GM21786 (cell line): Measurements from ENCODE around the gene CRIM1.

Experiments
- ATAC-seq: cut with Tn5 transposase; IDR thresholded peaks from one replicate; pipeline ENCODE4 v1.9.1; 2021; ENCODE audit not compliant: unreplicated experiment

Gene CRIM1

DNA sequence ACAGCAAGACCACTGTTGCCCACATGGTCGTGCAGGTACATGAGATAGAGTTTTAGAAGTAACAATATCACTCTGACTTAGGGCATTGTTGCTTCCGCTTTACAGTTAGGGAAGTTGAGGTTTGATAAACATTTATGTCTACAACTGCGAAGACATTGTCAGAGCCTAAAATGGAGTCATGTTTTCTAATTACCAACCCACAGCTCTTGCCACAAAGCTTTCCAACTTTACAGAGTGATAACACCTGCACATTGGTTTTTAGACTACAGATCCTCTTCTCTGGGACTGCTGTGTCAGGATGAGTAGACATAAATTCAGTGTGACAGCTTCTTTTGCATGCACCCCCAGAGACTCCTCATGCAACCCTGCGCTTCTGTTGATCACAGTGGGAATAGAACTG lies 123.4 kb downstream of the CRIM1 start:
- ATAC-seq, result no peak

DNA sequence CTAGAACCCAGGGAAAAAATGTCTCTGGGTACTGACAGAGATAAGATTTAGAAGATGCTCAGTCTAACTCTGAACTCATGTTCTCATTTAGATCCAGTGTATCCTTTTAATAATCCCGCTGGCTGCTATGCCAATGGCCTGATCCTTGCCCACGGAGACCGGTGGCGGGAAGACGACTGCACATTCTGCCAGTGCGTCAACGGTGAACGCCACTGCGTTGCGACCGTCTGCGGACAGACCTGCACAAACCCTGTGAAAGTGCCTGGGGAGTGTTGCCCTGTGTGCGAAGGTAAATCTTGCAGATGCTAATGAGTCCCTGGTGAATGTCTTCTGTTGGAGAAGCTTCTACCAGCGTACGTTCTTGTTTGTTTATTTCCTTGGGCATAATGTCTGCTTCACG lies 123.8 kb downstream of the CRIM1 start:
- no peak for ATAC-seq

DNA sequence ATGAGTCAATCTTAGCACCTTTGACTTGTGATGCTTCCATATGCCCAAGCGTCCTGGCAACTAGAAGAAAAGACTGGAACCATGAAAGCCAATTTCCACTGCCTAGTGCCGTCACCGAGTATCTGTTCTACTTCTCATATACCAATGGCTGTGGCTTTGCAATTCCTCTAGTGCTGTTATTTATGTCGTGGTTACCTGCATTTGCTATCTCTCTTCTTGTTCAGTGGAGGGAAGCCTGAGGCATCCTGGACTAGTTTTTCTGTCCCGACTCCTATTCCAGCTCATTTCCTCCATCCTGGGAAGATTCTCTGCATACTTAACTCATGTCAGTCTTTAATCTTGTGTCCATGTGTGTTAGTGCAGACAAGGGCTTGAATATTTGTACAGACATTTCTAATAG lies 124.5 kb downstream of the CRIM1 start:
- no peak for ATAC-seq

DNA sequence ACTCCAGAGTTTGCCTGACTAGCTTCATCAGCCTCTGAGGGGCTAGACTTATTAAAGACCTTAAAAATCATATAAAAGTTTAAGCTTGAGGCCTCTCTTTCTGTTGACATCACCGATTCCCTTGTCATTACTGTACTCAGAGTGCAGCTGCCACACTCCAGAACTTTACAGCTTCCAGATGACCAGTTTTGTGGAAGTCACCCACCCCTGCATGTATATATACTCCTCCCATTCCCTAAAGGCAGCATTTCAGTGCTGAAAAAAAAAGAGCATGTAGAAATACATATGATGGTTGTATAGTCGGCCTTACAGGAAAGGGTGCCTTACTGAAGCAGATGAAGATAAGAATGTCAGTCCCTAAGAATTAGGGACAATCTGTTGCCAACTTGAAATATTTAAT lies 125.1 kb downstream of the CRIM1 start:
- ATAC-seq, result no peak

DNA sequence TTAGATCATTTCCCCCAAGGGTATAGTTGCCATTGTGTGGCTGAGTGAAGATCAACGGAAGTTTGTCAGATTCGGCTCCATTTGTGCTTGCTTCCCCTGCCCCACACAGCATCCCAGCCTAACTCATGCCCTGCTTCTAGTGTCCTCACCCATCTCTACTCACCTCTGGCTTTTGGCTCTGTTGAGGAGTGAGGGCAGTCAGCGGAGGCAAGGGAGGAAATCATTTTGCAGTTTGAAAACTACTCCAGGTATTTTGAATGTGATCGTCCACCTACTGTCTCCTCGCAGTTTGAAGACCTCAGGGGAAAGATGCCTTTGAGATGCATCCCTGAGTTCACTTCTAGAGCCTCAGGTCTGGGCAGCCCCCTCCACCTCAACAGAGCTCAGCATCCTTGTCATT lies 126.1 kb downstream of the CRIM1 start:
- no peak for ATAC-seq

DNA sequence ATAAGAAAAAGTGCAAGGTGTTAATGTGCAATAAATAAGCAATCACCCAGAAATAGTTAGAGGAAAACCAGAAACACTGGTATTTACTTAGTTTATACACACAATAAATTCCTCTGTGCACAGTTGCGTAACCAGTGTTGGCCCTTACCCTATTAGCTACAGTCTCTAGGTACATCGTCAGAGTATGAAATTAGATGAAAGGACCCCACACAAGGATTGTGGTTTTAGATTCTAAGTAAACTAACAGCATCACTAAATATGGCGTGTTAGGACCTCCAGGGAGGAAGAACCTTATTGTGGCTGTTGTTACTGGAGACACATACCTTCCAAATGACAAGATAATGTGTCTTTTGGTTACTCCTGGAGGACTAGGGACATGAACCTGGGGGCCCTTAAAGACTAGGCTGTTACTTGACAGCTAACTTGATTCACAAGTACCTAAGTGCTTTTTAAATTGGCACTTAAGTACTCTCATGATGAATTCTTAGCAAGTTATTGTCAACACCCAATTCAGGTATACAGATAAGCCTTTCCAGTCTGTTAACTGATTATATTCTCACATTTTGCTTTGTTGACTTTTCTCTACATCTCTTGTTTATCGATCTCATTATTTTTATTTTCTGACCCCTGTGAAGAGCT lies 127.1 kb downstream of the CRIM1 start:
- ATAC-seq, result no peak

DNA sequence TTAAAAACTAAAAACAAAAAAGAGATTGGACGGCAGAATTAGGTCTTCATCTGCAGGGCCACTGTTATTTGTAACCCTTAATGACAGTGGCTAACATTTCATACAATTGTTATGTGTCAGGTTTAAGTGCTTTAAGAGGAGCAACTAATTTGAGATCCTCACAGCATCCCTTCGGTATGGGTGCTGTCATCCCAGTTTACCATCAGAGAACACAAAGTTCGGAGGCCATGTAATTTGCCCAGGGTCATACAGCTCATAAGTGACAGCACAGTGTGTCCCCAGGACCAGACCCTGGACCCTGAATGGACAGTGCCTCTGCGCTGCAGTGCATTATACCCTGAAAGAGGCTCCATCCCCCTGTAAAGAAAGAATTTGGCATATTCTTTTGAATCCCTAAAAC lies 127.7 kb downstream of the CRIM1 start:
- ATAC-seq, result no peak

DNA sequence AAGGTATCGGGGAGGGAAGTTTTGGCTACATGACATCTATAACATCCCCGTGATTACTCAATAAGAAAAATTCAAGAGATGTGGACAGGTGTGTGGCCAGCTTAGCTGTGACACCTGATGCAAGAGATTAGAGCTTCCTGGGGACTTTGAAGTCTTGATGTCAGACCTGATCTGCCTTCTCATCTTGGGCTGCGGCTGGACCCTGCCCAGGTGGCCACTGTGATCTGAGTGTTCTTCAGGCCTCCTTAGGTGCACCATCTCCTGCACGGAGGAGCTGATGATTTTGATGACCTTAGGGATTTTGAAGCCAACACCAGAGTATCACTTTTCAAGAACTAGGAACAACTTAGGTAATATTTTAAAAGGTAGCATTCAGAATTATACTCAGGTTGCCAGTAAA lies 128.9 kb downstream of the CRIM1 start:
- no peak for ATAC-seq

DNA sequence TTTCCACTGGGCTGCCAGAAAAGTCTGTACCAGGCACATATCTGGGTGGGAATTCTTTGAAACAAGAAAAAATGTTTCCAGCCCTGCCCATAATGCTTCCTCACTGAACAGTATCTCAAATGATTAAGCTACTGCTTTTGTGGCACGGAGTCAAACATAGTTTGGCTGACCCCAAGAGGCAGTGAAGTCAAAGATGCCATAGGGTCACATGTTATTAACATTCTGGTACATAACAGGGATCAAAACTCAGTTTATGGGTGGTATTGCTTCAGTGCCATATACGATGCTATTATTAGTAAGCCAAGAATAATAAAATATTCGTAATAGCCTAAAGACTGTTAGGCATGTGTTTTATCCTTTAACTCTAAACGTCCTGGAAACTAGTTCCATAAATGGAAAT lies 129.9 kb downstream of the CRIM1 start:
- ATAC-seq, result no peak

DNA sequence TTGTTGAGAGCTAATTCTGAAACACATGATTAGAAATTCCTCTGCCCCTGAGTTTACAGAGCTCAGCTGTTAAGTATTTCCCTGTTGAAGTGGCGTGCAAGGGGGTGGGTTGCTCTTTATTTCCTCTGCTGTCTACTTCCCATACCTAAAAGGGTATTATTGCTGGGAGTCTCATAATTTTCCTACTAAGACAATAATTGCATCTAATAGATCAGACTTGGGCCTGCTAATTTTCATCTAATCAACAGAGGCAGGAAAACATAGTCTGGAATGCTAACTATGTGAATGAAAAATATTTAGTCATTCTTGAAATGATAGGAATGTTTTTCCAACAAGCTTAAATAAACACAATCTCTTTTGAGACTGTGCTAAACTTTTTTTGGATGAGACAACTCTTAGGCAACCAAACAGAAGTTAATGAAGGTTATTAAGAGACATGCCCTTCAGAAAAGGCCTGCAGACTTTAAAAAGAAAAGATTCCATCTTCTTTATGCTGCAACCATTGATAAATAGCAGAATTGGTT lies 131.0 kb downstream of the CRIM1 start:
- ATAC-seq, result no peak

DNA sequence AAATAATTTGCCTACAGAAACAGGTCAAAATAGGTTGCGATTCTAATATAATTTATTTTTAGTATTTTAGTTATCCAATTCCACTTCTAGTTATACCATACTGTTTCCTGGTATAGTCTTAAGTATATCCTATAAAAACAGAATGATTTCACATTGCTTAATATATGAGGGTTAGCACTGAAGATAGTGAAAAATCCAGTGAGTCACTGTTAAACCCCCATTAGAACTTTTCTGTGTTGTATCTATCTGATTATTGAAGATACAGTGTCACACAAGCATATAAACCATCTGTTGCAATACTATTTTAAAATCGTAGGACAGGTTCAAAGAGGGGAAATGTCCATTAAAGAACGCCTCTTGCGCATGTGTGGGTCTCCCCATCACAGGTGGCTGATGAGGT lies 132.4 kb downstream of the CRIM1 start:
- no peak for ATAC-seq

DNA sequence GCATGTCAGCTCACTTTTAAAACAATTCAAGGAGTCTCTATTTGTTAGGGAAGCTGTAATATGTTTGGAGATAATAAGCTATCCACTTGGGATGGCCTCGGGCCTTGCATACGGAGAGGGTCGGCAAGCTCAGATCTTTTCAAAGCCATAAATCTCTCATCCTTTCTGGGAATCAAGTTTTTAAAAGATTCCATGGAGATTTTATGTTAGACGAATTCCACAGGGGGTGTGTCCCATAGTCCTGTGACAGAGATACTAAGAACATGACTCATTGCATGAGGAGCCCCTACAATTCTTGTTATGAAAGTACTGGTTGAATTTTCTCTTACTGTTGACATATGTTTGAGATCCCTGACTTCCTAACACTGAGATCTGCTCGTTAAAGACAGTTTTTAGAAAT lies 133.7 kb downstream of the CRIM1 start:
- ATAC-seq, result no peak

DNA sequence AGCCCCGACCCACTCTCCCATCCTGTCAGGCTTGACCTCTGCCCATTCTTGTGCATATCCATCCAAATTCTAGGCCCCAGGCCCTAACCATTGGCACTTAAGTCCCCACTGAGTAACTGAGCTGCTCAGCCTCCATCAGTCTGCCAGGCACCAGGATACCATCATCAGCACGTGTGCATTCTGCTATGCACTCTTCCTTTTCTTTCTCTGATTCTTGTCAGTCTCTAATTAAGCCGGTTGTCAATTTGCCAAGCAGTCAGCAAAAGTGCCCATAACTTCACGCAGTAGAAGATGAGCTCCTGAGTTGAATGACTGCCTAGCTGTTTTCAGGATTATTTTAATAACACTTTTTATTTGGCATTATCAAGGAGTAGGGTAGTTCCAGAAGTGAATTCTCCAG lies 135.2 kb downstream of the CRIM1 start:
- no peak for ATAC-seq

DNA sequence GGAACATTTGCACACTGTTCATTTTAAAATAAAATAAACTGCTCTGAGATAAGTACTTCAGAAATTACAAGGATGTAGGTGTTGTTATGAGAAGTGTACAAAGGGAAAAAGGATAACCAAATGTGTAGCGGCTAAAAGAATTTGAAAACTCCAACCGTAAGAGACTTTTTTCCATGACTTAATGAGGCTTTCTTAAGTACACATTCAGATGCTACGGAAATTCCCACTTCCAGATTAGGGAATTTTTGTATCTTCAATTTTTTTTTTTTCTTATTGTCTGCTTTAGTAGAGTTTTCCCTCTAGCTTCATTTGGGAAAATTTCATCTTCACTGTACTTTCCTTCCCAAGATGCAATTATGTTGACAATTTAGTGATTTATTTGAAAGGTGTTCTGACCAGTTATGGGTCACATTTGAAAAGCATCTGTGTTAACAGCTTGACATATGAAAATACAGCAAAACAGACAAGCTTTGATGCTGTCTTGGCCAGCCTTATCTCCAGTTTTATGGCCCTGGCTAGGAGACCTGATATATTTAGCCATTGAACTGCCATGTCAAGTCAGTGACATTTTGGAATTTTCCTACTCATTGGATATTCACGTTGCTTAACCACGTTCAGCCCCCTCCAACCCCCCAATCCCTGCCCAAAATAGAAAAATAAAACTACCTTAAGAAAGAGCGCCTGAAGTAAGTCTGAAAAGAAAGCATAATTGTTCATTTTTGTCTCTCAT lies 136.8 kb downstream of the CRIM1 start:
- no peak for ATAC-seq

DNA sequence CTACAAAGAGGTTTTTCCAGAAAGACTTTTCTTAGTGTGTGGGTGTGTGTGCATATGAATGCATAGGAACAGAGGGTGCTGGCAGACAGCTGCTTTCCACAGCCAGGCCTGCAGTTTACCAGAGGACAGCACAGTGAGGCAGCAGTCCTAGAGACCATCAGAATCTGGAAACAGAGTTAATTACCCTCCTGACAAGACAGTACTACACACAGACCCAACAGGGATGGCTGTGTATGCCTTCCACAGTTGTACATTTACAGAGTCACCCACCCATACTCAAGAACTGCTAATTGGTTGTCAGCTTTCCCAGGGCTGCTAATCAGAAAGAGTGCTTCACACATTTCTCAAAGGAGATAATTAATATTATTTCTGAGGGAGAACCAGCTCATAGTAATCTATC lies 137.7 kb downstream of the CRIM1 start:
- ATAC-seq, result no peak

DNA sequence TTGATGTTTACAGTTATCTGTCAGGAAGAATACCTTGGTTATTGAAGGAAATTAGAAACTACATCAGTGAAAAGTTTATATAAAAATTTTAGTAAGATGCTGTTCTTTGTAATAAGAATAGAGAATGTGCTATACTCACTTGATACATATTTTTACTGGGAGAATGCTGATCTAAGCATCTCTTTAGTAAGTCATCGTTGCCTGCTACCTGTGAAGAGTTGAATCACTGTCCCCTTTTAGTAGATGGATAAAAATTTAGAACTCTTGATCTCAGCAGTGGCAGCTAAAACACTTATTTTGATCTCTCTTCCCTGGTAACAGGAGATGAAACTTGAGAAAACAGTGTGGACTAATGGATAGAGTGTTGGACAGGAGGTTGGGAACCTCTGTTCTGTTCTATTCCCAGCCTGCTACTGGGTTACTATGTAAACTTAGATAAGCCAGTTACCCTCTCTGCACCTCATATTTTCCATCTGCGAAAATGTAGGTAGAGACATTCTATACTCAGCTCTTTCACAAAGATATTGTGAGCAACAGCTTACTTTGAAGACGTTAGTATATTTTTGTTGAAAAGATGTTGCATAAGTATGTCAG lies 142.1 kb downstream of the CRIM1 start:
- no peak for ATAC-seq

DNA sequence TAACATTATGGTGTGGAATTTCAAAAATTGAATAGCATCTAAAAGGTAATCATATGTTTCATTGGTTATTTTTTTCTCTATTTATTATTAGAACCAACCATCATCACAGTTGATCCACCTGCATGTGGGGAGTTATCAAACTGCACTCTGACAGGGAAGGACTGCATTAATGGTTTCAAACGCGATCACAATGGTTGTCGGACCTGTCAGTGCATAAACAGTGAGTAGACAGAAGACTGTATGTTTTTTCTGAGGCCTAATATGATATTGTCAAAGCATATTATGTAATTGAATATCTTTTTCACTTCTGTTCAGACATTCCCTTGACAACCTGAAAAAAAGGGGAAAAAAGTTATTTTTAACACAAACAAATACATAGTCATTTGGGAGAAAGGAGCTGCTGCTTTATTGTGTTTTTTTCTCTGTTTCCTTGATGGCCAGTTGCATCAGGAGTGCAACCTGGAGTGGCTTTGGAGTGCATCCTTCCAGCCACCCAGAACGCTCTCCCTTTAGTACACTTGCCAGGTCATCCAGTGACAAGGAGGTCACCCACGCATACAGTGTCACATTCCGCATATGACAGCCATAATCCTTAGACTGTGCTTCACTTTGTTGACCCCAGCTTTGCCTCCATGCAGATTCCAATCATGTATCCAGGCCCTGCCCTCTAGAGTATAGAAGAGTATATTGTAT lies 143.7 kb downstream of the CRIM1 start:
- ATAC-seq, result no peak

DNA sequence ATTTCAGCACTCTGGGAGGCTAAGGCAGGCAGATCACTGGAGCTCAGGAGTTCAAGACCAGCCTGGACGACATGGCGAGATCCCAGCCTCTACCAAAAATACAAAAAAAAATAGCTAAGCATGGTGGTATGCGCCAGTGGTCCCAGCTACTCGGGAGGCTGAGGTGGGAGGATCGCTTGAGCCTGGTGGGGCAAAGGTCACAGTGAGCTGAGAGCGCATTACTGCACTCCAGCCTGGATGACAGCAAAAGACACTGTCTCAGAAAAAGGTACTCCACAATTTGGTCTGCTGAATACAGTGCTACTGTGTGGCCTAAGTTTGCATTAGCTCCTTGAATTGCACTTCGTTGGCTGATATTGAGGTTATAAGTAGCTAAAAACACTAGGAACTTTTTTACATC lies 144.5 kb downstream of the CRIM1 start:
- no peak for ATAC-seq

DNA sequence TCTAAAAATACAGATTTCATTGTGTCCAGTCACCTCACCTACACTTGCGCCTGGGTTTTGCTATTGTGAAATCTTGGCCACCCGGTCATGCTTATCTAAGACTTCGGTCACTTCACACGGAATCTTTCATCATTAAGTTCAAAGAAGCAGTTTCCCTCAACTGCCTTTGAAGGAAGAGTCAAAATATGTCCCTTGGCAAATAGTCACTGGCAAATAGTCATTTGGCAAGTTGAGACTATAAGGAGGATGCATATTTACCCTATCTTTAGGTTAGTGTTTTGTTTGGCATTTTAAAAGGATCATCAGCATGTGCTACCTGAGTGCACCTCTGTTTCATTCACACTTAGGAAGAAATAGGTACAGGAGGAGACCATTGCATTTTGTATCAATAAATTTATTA lies 146.5 kb downstream of the CRIM1 start:
- ATAC-seq, result no peak

DNA sequence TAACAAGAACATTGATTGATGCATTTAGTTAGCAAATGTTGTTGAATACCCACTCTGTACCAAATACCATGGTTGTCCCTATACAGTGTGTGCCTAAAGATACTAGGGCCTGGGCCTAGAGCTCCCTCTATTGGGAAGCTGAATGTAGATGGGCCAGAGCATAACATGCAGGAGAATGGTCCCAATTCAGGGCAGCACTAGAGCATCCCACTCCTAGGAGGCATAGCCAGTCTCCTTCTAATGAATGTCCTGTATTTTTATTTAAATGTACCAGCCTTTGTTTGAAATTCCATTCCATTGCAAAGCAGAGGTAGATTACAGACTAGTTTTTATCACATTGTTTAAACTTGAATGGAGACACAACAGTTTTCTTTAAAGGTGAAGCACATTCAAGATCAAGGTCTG lies 151.8 kb downstream of the CRIM1 start:
- peak; percentile 93 for ATAC-seq

DNA sequence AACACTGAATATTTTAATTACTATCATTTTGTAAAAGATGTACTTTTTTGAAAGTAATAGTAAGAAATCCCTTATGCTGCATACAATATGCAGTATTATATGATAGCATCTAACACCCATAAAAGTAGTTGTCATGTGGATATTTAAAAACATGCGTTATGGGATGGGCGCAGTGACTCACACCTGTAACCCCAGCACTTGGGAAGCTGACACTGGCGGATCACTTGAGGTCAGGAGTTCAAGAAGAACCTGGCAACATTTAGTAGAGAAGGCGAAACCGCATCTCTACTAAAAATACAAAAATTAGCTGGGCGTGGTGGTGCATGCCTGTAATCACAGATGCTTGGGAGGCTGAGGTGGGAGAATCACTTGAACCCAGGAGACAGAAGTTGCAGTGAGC lies 153.5 kb downstream of the CRIM1 start:
- no peak for ATAC-seq
